Right lobe of liver (tissue), 4 donors: ENCODE results near the gene ASCL1.

Experiments
- POLR2A ChIP-seq: fragments of 450-650 bp; IDR thresholded peaks from one replicate; pipeline ENCODE4 v1.6.1; 2017; ENCODE audit warnings: antibody characterized with exemption, mild to moderate bottlenecking
- TF ChIP-seq, protein P1 (sequence below), 4 donors: fragments of 200-600 bp in 3 of 4; fragments of 450-650 bp in 1 of 4; IDR thresholded peaks; one replicate each; pipeline versions ENCODE4 v1.5.1 to v1.8.0; 2016 to 2022; ENCODE audit warnings: antibody characterized with exemption in 4 of 4, mild to moderate bottlenecking in 2 of 4
- donor health status: DM: no; HTN: no; CAD: no.
- donor health status: DM: no; HTN: no; CAD: no.
- donor health status: DM: no; HTN: yes; CAD: no.

DNA sequence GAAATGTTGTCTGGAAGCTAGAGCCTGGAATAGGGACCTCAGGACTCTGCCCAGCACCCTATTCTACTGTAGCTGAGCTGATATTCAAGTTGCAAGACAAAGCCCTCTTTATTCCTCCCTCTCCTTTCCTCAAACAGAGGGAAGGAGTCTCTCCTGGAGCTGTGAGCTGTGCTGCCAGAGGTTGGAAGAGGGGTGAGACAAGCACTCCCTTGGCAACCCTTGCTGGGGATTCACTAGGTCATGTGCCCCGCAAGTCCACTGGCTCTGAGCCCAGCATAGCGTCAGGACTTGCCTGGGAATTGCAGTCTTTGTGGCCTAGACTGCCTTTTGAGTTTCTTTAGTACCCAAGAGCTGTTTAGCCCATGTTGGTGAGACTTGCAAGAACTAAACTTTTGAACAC lies 11.4 kb upstream of the ASCL1 start:
- TF ChIP-seq, protein P1, sequence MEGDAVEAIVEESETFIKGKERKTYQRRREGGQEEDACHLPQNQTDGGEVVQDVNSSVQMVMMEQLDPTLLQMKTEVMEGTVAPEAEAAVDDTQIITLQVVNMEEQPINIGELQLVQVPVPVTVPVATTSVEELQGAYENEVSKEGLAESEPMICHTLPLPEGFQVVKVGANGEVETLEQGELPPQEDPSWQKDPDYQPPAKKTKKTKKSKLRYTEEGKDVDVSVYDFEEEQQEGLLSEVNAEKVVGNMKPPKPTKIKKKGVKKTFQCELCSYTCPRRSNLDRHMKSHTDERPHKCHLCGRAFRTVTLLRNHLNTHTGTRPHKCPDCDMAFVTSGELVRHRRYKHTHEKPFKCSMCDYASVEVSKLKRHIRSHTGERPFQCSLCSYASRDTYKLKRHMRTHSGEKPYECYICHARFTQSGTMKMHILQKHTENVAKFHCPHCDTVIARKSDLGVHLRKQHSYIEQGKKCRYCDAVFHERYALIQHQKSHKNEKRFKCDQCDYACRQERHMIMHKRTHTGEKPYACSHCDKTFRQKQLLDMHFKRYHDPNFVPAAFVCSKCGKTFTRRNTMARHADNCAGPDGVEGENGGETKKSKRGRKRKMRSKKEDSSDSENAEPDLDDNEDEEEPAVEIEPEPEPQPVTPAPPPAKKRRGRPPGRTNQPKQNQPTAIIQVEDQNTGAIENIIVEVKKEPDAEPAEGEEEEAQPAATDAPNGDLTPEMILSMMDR (IDR thresholded peaks at IDR 0.05), result no peak
- no peak for TF ChIP-seq POLR2A
